HCT116 (cell line): ENCODE data around the gene HSPA12B. TPM values are rescaled to one million over a fixed set of nuclear protein-coding genes. Genes with fewer than 3 reads are reported as not detected.

ENCODE experiments used
- ATAC-seq: fragments of 200-7000 bp; cut with Tn5 transposase; 2 replicates; pipeline ENCODE4 v1.9.1; 2020; ENCODE audit warnings: mild to moderate bottlenecking, moderate library complexity
- BruUV-seq: library from RNA; stranded (reverse); fragments of 400-500 nt; replicated peaks from 2 replicates; lab custom pipeline; 2021; lab: Mats Ljungman, UMichigan
- CTCF ChIA-PET: fragments of 300-600 bp; sonication (Branson Sonifier 250); formaldehyde crosslinking; loops from one replicate; lab custom pipeline; 2021; ENCODE audit warnings: antibody characterized with exemption; lab: Charles Lee
- POLR2A ChIA-PET: fragments of 300-600, 350-600 bp; sonication (Branson Sonifier 250); formaldehyde crosslinking; loops from one replicate; lab custom pipeline; 2021; ENCODE audit warnings: antibody characterized with exemption; lab: Charles Lee
- RAD21 ChIA-PET, 2 experiments: fragments of 300-600 bp; sonication (Branson Sonifier 250); formaldehyde crosslinking; loops; one replicate each; lab custom pipeline; 2023; ENCODE audit warnings: low total read pairs in 2 of 2; ENCODE audit not compliant: uncharacterized antibody in 2 of 2, unreplicated experiment in 2 of 2, low non-redundant PET in 1 of 2; lab: Charles Lee
- DNase-seq: peaks from one replicate; pipeline ENCODE4 v3.0.0-alpha.2; 2010; ENCODE audit warnings: low read depth, low spot score
- H2AFZ ChIP-seq: fragments of 200-600 bp; shearing (Covaris generic), sonication (generic); 2 replicates; pipeline ENCODE4 v1.6.1; 2017; ENCODE audit warnings: low read depth, mixed run types, mixed read lengths, antibody characterized with exemption, low read length; ENCODE audit not compliant: poor library complexity, severe bottlenecking
- H3K27ac ChIP-seq: 2 replicates; pipeline ENCODE4 v1.5.1; 2012; ENCODE audit warnings: low read depth, low read length
- H3K27me3 ChIP-seq: fragments of 200-600 bp; sonication (generic); 2 replicates; pipeline ENCODE4 v1.6.1; 2016; ENCODE audit warnings: mixed run types, low read length, mixed read lengths; ENCODE audit not compliant: insufficient read depth
- H3K36me3 ChIP-seq, 2 experiments: fragments of 200-500 bp in 1 of 2; fragments of 200-600 bp in 1 of 2; sonication (Bioruptor generic) in 1 of 2; sonication (generic) in 1 of 2; 2 replicates each; pipeline versions ENCODE4 v1.5.1 to v1.6.1; 2014 to 2016; ENCODE audit warnings: low read length in 2 of 2, inconsistent platforms in 1 of 2, mixed read lengths in 1 of 2, mixed run types in 1 of 2; ENCODE audit not compliant: insufficient read depth in 2 of 2, control insufficient read depth in 1 of 2
- H3K4me1 ChIP-seq, 2 experiments: fragments of 200-600 bp in 1 of 2; sonication (generic) in 1 of 2; 2 replicates each; pipeline versions ENCODE4 v1.5.1 to v1.6.1; 2012 to 2017; ENCODE audit warnings: low read length in 2 of 2, inconsistent platforms in 1 of 2, mild to moderate bottlenecking in 1 of 2, mixed read lengths in 1 of 2, mixed run types in 1 of 2, moderate library complexity in 1 of 2; ENCODE audit not compliant: insufficient read depth in 2 of 2, control insufficient read depth in 1 of 2
- H3K4me2 ChIP-seq: fragments of 200-600 bp; sonication (generic); 2 replicates; pipeline ENCODE4 v1.6.1; 2017; ENCODE audit warnings: mixed run types, low read length, mixed read lengths
- H3K4me3 ChIP-seq, 2 experiments: fragments of 200-600 bp in 1 of 2; sonication (generic) in 1 of 2; replicated peaks in 1 of 2; 2 replicates each; pipeline ENCODE4 v1.5.1; 2011 to 2016; ENCODE audit warnings: low read length in 2 of 2, control low read depth in 1 of 2, low read depth in 1 of 2, mild to moderate bottlenecking in 1 of 2, mixed read lengths in 1 of 2, mixed run types in 1 of 2
- H3K79me2 ChIP-seq: fragments of 200-600 bp; sonication (generic); 2 replicates; pipeline ENCODE4 v1.6.1; 2017; ENCODE audit warnings: mild to moderate bottlenecking, mixed run types, low read length, moderate library complexity, mixed read lengths; ENCODE audit not compliant: insufficient read depth
- H3K9ac ChIP-seq: fragments of 200-600 bp; sonication (generic); 2 replicates; pipeline ENCODE4 v1.6.1; 2016; ENCODE audit warnings: low read length, mixed read lengths
- H3K9me2 ChIP-seq: fragments of 200-600 bp; sonication (generic), shearing (Covaris generic); 2 replicates; pipeline ENCODE4 v1.6.1; 2017; ENCODE audit warnings: mixed run types, mild to moderate bottlenecking, moderate library complexity; ENCODE audit not compliant: insufficient read depth
- H3K9me3 ChIP-seq, 2 experiments: fragments of 200-500 bp in 1 of 2; fragments of 200-600 bp in 1 of 2; sonication (Bioruptor generic) in 1 of 2; sonication (generic) in 1 of 2; 2 replicates each; pipeline ENCODE4 v1.6.1; 2014 to 2017; ENCODE audit warnings: low read length in 2 of 2, mixed read lengths in 2 of 2, inconsistent platforms in 1 of 2, low read depth in 1 of 2, mild to moderate bottlenecking in 1 of 2, mixed run types in 1 of 2, moderate library complexity in 1 of 2; ENCODE audit not compliant: control insufficient read depth in 1 of 2, insufficient read depth in 1 of 2
- H4K20me1 ChIP-seq: fragments of 200-600 bp; sonication (generic), shearing (Covaris generic); 2 replicates; pipeline ENCODE4 v1.6.1; 2017; ENCODE audit warnings: mixed run types, mild to moderate bottlenecking, moderate library complexity; ENCODE audit not compliant: insufficient read depth
- CTCF ChIP-seq, 3 experiments: fragments of 200-600 bp in 1 of 3; sonication (generic) in 1 of 3; IDR thresholded peaks in 2 of 3; conservative IDR thresholded peaks in 1 of 3; 2 replicates each; pipeline ENCODE4 v1.5.1; 2012 to 2017; ENCODE audit warnings: low read depth in 2 of 3, low read length in 2 of 3, antibody characterized with exemption in 1 of 3, borderline replicate concordance in 1 of 3, control low read depth in 1 of 3, mild to moderate bottlenecking in 1 of 3, mixed read lengths in 1 of 3, mixed run types in 1 of 3, moderate library complexity in 1 of 3; ENCODE audit not compliant: insufficient read depth in 1 of 3
- EZH2 ChIP-seq: fragments of 200-600 bp; sonication (generic); IDR thresholded peaks from 2 replicates; pipeline ENCODE4 v1.6.1; 2017; ENCODE audit warnings: antibody characterized with exemption, mixed run types
- JUND ChIP-seq: IDR thresholded peaks from 2 replicates; pipeline ENCODE4 v1.6.1; 2012
- MAX ChIP-seq: IDR thresholded peaks from 2 replicates; pipeline ENCODE4 v1.6.1; 2012
- RAD21 ChIP-seq: IDR thresholded peaks from 2 replicates; pipeline ENCODE4 v1.6.1; 2012; ENCODE audit warnings: low read depth, mild to moderate bottlenecking
- SIN3A ChIP-seq: IDR thresholded peaks from 2 replicates; pipeline ENCODE4 v1.6.1; 2012; ENCODE audit warnings: low read depth
- SP1 ChIP-seq: IDR thresholded peaks from 2 replicates; pipeline ENCODE4 v1.6.1; 2012; ENCODE audit warnings: low read depth
- SRF ChIP-seq: IDR thresholded peaks from 2 replicates; pipeline ENCODE4 v1.6.1; 2012; ENCODE audit warnings: low read depth
- YY1 ChIP-seq: IDR thresholded peaks from 2 replicates; pipeline ENCODE4 v1.6.1; 2011; ENCODE audit warnings: low read length, low read depth, moderate library complexity, mild to moderate bottlenecking; ENCODE audit not compliant: insufficient replicate concordance; ENCODE audit errors: extremely low read depth
- ZFX ChIP-seq: fragments of 450-650 bp; IDR thresholded peaks from 2 replicates; pipeline ENCODE4 v1.6.1; 2017
- intact Hi-C: fragments of 100-400 bp; cut with micrococcal nuclease; formaldehyde crosslinking; loops from 2 replicates; pipeline ENCODE4 v1.10.0; 2022
- total RNA-seq: library from RNA; stranded (reverse); gene quantifications from one replicate; pipeline ENCODE4 v1.2.1, GENCODE V29; 2021; ENCODE audit not compliant: unreplicated experiment
- TF ChIP-seq, protein P1 (sequence below): IDR thresholded peaks from 2 replicates; pipeline ENCODE4 v1.6.1; 2012
- TF ChIP-seq, protein P2 (sequence below): IDR thresholded peaks from 2 replicates; pipeline ENCODE4 v1.6.1; 2012; ENCODE audit warnings: low read depth

HSPA12B gene
- total RNA-seq, 1 experiment from 2014 or later: not detected

DNA sequence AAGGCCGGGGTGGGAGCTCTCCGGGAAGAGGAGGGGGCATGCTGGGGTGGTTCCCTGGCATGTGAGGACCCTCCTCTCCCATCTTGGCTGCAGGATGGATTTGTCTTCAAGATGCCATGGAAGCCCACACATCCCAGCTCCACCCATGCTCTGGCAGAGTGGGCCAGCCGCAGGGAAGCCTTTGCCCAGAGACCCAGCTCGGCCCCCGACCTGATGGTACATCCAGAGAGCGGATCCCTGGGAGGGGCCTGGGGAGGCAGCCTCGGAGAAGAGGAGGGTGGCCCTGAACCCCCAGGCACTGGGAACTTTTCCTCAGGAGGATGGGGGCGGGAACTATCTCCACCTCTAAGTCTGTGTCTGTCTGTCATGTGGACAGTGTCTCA is 68.4 kb downstream of the HSPA12B start (continued):
- no peak for TF ChIP-seq YY1

DNA sequence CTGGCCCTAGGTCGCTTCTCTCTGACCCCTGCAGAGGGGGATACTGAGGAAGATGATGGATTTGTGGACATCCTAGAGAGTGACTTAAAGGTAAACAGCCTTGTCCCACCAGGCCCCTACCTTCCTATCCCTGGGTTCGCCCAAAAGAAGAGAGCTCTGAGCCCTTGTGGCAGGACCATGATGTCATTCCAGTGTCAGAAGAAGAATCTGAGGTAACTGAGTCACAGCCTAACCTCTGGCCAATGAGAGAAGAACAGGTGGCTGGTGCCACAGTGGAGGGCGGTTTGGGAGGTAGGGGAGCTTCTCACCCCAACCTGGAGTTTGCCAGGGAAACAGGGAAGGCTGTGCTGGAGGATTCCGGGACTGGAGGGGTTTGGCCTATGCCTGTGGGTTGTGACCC is 68.8 kb downstream of the HSPA12B start:
- H3K36me3 ChIP-seq: peaks cover 34 to 74% of the 10 kb centered on the region in 2 experiments
- peaks cover 41 to 74% of the 10 kb centered on the region in 2 experiments for H3K4me1 ChIP-seq
- peaks cover 67% of the 10 kb centered on the region for H3K79me2 ChIP-seq
- RAD21 ChIA-PET: no interaction called here
- H4K20me1 ChIP-seq: no peaks in the 10 kb centered on the region
- H3K4me2 ChIP-seq: no peak overlapping the region
- no TSS peak for BruUV-seq
- peak overlapping the region; percentile 30; the same call in 1 of the 2 replicates for H3K27ac ChIP-seq
- no peak overlapping the region for H3K4me3 ChIP-seq
- H3K9me3 ChIP-seq: no peaks in the 10 kb centered on the region
- TF ChIP-seq SIN3A (no peak), RAD21 (no peak), EZH2 (no peak), ZFX (no peak), CTCF (IDR thresholded peaks at IDR 0.05 in 2 of 3, conservative IDR thresholded peaks at IDR 0.05 in 1 of 3; ENCODE audit: borderline replicate concordance in 1 of 3, insufficient read depth in 1 of 3, low read depth in 2 of 3, low read length in 2 of 3) (no peak), SRF (no peak), SP1 (no peak), MAX (no peak), JUND (no peak)
- TF ChIP-seq, protein P1, sequence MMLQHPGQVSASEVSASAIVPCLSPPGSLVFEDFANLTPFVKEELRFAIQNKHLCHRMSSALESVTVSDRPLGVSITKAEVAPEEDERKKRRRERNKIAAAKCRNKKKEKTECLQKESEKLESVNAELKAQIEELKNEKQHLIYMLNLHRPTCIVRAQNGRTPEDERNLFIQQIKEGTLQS: no peak
- TF ChIP-seq, protein P2, sequence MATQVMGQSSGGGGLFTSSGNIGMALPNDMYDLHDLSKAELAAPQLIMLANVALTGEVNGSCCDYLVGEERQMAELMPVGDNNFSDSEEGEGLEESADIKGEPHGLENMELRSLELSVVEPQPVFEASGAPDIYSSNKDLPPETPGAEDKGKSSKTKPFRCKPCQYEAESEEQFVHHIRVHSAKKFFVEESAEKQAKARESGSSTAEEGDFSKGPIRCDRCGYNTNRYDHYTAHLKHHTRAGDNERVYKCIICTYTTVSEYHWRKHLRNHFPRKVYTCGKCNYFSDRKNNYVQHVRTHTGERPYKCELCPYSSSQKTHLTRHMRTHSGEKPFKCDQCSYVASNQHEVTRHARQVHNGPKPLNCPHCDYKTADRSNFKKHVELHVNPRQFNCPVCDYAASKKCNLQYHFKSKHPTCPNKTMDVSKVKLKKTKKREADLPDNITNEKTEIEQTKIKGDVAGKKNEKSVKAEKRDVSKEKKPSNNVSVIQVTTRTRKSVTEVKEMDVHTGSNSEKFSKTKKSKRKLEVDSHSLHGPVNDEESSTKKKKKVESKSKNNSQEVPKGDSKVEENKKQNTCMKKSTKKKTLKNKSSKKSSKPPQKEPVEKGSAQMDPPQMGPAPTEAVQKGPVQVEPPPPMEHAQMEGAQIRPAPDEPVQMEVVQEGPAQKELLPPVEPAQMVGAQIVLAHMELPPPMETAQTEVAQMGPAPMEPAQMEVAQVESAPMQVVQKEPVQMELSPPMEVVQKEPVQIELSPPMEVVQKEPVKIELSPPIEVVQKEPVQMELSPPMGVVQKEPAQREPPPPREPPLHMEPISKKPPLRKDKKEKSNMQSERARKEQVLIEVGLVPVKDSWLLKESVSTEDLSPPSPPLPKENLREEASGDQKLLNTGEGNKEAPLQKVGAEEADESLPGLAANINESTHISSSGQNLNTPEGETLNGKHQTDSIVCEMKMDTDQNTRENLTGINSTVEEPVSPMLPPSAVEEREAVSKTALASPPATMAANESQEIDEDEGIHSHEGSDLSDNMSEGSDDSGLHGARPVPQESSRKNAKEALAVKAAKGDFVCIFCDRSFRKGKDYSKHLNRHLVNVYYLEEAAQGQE: no peak
- DNase-seq (no peak), ATAC-seq (no peak)
- no peak overlapping the region for H3K9ac ChIP-seq
- CTCF ChIA-PET: interaction anchor here (1.2 kb wide), 1 partner anchor 17 kb away, joined by 5 read pairs; no protein-coding TSS in a partner anchor
- POLR2A ChIA-PET: interaction anchor here (2.7 kb wide), 1 partner anchor 13 kb away, joined by 13 read pairs; no protein-coding TSS in a partner anchor
- H3K9me2 ChIP-seq: no peaks in the 10 kb centered on the region
- intact Hi-C loops: no loop called here
- no peak overlapping the region for H2AFZ ChIP-seq
- H3K27me3 ChIP-seq: no peaks in the 10 kb centered on the region
